Choroid plexus epithelial cell (primary cell): ENCODE measurements around the gene DMAC2.

ENCODE experiments used
- DNase-seq: peaks from one replicate; pipeline ENCODE4 v3.0.0-alpha.2; 2010; ENCODE audit warnings: low read depth
- H3K4me3 ChIP-seq: 2 replicates; pipeline ENCODE4 v1.5.1; 2011; ENCODE audit warnings: low read depth, mild to moderate bottlenecking, control low read depth, low read length, moderate library complexity
- TF ChIP-seq, protein P1 (sequence below): conservative IDR thresholded peaks from 2 replicates; pipeline ENCODE4 v1.5.1; 2011; ENCODE audit warnings: low read depth, mild to moderate bottlenecking, control low read depth, inconsistent platforms, low read length, moderate library complexity

Gene DMAC2

DNA sequence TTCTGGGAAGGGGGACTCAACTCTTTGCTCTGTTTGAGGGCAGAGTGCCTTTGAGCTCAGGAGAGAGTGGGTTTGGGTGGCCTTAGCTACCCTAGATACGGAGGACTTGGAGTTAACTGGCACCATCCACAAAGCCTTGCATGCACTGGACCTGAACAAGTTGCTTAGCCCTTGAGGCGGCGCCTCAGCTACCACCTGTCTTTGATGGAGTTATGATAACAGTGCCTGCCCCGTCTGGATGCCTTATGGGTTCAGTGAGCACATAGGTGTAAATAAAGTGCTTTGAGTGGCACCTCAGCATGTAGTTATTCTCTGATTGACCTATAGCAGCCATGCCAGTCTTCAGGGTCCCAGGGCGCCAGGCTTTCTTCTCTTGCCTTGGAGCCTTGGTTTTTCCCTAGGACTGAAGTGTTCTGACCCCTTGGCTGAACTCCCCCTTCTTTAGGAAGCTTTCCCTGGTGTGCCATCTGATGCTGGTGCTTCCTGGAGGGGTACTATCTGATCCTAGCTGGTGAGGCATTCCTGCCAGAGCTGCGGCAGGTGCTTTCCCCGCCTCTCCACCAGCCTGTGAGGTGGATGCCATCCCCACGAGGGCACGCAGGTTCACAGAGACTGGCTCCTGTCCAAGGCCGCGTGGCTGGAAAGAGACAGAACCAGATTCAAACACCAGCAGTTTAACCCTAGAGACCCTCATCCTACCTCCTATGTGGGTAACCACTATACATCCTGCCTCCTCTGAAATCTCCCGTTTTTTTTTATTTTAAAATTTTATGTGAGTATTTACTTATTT, 36.3 kb downstream of the DMAC2 start:
- no peak overlapping the region for H3K4me3 ChIP-seq
- TF ChIP-seq, protein P1, sequence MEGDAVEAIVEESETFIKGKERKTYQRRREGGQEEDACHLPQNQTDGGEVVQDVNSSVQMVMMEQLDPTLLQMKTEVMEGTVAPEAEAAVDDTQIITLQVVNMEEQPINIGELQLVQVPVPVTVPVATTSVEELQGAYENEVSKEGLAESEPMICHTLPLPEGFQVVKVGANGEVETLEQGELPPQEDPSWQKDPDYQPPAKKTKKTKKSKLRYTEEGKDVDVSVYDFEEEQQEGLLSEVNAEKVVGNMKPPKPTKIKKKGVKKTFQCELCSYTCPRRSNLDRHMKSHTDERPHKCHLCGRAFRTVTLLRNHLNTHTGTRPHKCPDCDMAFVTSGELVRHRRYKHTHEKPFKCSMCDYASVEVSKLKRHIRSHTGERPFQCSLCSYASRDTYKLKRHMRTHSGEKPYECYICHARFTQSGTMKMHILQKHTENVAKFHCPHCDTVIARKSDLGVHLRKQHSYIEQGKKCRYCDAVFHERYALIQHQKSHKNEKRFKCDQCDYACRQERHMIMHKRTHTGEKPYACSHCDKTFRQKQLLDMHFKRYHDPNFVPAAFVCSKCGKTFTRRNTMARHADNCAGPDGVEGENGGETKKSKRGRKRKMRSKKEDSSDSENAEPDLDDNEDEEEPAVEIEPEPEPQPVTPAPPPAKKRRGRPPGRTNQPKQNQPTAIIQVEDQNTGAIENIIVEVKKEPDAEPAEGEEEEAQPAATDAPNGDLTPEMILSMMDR = no peak
- no peak for DNase-seq

DNA sequence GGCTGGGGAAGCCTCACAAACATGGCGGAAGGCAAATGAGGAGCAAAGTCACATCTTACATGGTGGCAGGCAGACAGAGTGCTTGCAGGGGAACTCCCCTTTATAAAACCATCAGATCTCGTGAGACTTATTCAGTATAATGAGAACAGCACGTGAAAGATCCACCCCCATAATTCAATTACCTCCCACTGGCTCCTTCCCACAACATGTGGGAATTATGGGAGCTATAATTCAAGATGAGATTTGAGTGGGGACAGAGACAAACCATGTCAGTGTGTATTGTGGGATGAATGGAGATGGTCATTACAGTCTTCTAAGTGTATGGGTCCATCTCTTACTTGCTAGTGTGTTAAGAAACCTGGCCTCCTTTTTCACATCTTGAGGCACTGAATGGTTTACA, 37.7 kb downstream of the DMAC2 start:
- no peak for DNase-seq
- no peak overlapping the region for H3K4me3 ChIP-seq
- TF ChIP-seq, protein P1 = no peak

DNA sequence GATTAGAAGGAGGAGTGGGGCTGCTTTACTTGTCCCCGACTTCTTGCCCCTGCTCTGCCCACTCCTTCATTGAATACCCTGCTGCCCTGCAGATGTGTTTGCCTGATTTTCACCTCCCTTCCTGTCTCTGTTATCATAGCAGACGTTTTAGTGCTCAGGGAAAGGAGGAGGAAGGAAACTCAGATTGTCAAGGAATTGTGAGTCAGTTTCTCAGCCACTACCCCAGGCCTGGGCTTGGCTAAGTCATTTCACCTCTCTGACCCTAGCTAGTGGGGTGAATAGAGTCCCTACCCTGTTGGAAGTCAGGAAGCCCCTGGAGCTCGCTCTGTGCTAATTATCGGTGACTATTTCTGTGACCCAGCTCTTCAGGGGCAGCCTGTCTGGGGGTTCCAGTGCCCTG, 38.2 kb downstream of the DMAC2 start:
- TF ChIP-seq, protein P1 = no peak
- H3K4me3 ChIP-seq = no peak overlapping the region
- no peak for DNase-seq

DNA sequence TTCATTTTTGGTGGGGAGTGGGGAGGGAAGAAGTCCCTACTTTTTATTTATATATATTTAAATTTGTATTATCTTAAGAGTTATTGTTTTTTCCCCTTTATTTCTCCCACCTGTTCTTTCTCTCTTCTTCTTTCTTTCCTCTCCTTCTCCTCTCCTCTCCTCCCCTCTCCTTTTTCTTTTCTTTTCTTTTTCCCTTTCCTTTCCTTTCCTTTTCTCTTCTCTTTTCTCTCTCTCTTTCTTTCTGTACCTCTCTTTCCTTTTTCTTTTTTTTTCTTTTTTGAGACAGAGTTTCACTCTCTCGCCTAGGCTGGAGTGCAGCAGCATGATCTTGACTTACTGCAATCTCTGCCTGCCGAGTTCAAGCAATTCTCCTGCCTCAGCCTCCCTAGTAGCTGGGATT, 40.2 kb downstream of the DMAC2 start:
- no peak for DNase-seq
- no peak overlapping the region for H3K4me3 ChIP-seq
- TF ChIP-seq, protein P1 = no peak

DNA sequence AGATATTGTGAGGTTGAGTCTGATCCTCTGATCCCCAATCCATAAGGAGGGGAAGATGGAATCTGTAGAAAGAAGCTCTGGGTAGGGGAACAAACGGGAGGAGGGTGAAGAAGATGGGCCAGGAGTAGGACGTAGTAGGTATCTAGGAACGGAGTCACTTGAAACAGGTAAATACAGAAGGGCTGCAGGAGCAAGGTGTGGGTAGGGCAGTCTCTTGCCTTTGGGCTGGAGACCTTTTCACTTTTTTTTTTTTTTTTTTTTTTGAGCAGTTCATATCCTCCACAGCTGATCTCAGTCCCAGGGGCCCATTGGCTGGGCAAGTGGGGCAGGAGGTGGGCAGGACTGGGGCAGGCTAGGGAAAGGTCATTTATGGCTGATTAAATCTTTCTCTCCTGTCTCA, 40.6 kb downstream of the DMAC2 start:
- TF ChIP-seq, protein P1 = no peak
- no peak for DNase-seq
- H3K4me3 ChIP-seq = no peak overlapping the region

DNA sequence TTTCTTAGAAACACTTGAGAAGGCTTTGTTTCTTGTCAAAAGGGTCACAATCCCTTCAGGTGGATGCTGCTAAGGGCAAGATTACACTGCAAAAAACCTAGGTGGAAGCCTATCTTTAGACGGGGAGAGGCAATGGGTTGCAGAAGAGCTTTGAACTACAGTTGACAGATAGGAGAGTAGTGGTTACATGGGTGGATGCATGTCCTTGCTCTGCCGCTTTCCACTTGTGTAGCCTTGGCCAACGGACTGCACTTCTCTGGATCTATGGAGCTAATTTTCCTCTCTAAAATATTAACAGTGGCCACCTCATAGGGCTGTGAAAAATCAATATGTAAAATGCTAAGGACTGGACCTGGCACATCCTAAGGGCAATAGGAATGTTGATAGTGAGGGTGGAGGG, 41.1 kb downstream of the DMAC2 start:
- peak overlapping the region; percentile 83 for H3K4me3 ChIP-seq
- TF ChIP-seq, protein P1 = no peak
- DNase-seq = no peak

DNA sequence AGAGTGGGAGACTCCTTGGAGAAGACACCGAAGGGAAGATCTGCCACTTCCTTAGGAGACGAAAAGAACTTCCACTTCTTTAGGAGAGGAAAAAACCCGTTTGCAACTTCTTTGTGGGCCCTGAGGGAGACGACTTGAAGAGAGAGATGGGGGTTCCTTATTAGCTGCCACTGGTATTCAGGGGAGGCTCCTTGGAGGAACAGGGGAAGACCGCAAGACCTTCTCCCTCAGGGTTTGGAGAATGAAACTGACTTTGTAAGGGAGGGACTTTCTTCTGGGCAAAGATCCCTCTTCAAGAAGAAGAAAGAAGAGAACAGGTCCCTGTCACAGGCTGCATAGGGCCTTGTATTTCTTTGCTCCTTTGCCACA, 41.7 kb downstream of the DMAC2 start:
- no peak for DNase-seq
- H3K4me3 ChIP-seq = peak overlapping the region; percentile 83
- TF ChIP-seq, protein P1 = no peak
